ENCODE measurements around the gene BMX.

Gene BMX

GRCh38 chrX:15500497-15500966, at the start of gene BMX:
Gene BMX (plus strand): TSS chrX:15500807. CDS start chrX:15508354, 7,547 bp downstream.
- DNase-seq: no peak

- no peak for DNase-seq
These were observed 48.7 kb upstream of the BMX start for GRCh38 chrX:15451913-15452312.

- DNase-seq: no peak
These were observed 35.9 kb upstream of the BMX start for GRCh38 chrX:15464704-15465103.

- DNase-seq: peak; percentile 42
These were observed 35.3 kb upstream of the BMX start for GRCh38 chrX:15465347-15465746.

- DNase-seq: peak; percentile 8
These were observed 34.5 kb upstream of the BMX start for GRCh38 chrX:15465896-15466651.

GRCh38 chrX:15468036-15468435, 32.6 kb upstream of the BMX start:
- no peak for DNase-seq

GRCh38 chrX:15469613-15470012, 31.0 kb upstream of the BMX start:
- no peak for DNase-seq

- peak; percentile 67 for DNase-seq
These were observed 29.6 kb upstream of the BMX start for GRCh38 chrX:15471028-15471427.

- DNase-seq: no peak
These were observed 28.1 kb upstream of the BMX start for GRCh38 chrX:15472531-15472930.

GRCh38 chrX:15474028-15474427, 26.6 kb upstream of the BMX start:
- no peak for DNase-seq

- DNase-seq: no peak
These were observed 25.6 kb upstream of the BMX start for GRCh38 chrX:15475021-15475420.

GRCh38 chrX:15475486-15475885, 25.1 kb upstream of the BMX start:
- DNase-seq: no peak

- DNase-seq: no peak
These were observed 16.7 kb upstream of the BMX start for GRCh38 chrX:15483891-15484290.

- no peak for DNase-seq
These were observed 8.1 kb upstream of the BMX start for GRCh38 chrX:15492469-15492868.

GRCh38 chrX:15493118-15493962, 7.3 kb upstream of the BMX start, which contains the start of gene PIR:
Gene PIR (minus strand): TSS chrX:15493333. CDS start chrX:15491257, 2,076 bp downstream.
- DNase-seq: peak; percentile 90

- no peak for DNase-seq
These were observed 4.8 kb upstream of the BMX start for GRCh38 chrX:15495801-15496200.

GRCh38 chrX:15496824-15497223, 3.8 kb upstream of the BMX start:
- DNase-seq: no peak

GRCh38 chrX:15497865-15498264, 2.7 kb upstream of the BMX start:
- DNase-seq: peak; percentile 60

GRCh38 chrX:15498741-15499140, 1.9 kb upstream of the BMX start:
- no peak for DNase-seq

- DNase-seq: no peak
These were observed 631 bp upstream of the BMX start for GRCh38 chrX:15499976-15500375.

- DNase-seq: no peak
These were observed 899 bp downstream of the BMX start for GRCh38 chrX:15501506-15501905.

- no peak for DNase-seq
These were observed 4.1 kb downstream of the BMX start for GRCh38 chrX:15504661-15505060.

GRCh38 chrX:15505101-15505500, 4.5 kb downstream of the BMX start:
- no peak for DNase-seq

GRCh38 chrX:15507005-15507404, 6.4 kb downstream of the BMX start:
- no peak for DNase-seq
